Thyroid gland (tissue), 4 donors: ENCODE measurements around the gene KLHL11. TPM values are rescaled to one million over a fixed set of nuclear protein-coding genes. Genes with fewer than 3 reads are reported as not detected.
"Not testable (repeated sequence)": the region's sequence is repeated elsewhere in the genome, so short reads cannot be mapped to it uniquely, and the experiment has no call there.

Experiments used
- DNase-seq, 2 donors: peaks; one replicate each; pipeline ENCODE4 v3.0.0-alpha.2; 2019
- H3K27ac ChIP-seq, 3 donors: fragments of 200-600 bp; sonication (generic); 1 replicate in 2 of 3; 2 replicates in 1 of 3; pipeline ENCODE4 v1.5.1; 2016 to 2019; ENCODE audit warnings: mild to moderate bottlenecking in 1 of 3, moderate library complexity in 1 of 3
- H3K27me3 ChIP-seq: fragments of 200-600 bp; sonication (generic); one replicate; pipeline ENCODE4 v1.5.1; 2019
- H3K36me3 ChIP-seq, 2 donors: fragments of 200-600 bp; sonication (generic); one replicate each; pipeline ENCODE4 v1.5.1; 2016 to 2019
- H3K4me1 ChIP-seq, 2 donors: fragments of 200-600 bp; sonication (generic); one replicate each; pipeline ENCODE4 v1.5.1; 2017 to 2019
- H3K4me3 ChIP-seq, 3 donors: fragments of 200-600 bp; sonication (generic); replicated peaks in 1 of 3; 1 replicate in 2 of 3; 2 replicates in 1 of 3; pipeline ENCODE4 v1.5.1; 2016; ENCODE audit warnings: mild to moderate bottlenecking in 1 of 3
- H3K9me3 ChIP-seq: fragments of 200-600 bp; sonication (generic); one replicate; pipeline ENCODE4 v1.5.1; 2017
- POLR2A ChIP-seq, 2 donors: fragments of 450-650 bp; IDR thresholded peaks; one replicate each; pipeline ENCODE4 v1.6.1; 2017; ENCODE audit warnings: antibody characterized with exemption in 2 of 2, mild to moderate bottlenecking in 2 of 2, moderate library complexity in 1 of 2
- WGBS, 2 donors: methylation state at CpG; one replicate each; pipeline ENCODE4 v1.1.5; 2017; 5-methylcytosine and 5-hydroxymethylcytosine counted together
- intact Hi-C: fragments of 100-400 bp; cut with DNase I; formaldehyde crosslinking; loops from one replicate; pipeline ENCODE4 v1.15.1; 2023
- total RNA-seq, 4 donors: library from RNA; depleted of rRNA; stranded (reverse); fragments of >200 nt; gene quantifications; one replicate each; pipeline ENCODE4 v1.2.3, GENCODE V29; 2016
- TF ChIP-seq, protein P1 (sequence below), 6 experiments: fragments of 200-600 bp in 3 of 6; fragments of 450-650 bp in 3 of 6; sonication (generic) in 3 of 6; IDR thresholded peaks; one replicate each; pipeline ENCODE4 v1.5.1; 2016 to 2019; ENCODE audit warnings: antibody characterized with exemption in 6 of 6, mild to moderate bottlenecking in 2 of 6, inconsistent platforms in 1 of 6, moderate library complexity in 1 of 6

KLHL11 gene
- total RNA-seq, 4 donors from 2014 or later, result 46.0 to 60.7 (median 46.9) TPM

DNA sequence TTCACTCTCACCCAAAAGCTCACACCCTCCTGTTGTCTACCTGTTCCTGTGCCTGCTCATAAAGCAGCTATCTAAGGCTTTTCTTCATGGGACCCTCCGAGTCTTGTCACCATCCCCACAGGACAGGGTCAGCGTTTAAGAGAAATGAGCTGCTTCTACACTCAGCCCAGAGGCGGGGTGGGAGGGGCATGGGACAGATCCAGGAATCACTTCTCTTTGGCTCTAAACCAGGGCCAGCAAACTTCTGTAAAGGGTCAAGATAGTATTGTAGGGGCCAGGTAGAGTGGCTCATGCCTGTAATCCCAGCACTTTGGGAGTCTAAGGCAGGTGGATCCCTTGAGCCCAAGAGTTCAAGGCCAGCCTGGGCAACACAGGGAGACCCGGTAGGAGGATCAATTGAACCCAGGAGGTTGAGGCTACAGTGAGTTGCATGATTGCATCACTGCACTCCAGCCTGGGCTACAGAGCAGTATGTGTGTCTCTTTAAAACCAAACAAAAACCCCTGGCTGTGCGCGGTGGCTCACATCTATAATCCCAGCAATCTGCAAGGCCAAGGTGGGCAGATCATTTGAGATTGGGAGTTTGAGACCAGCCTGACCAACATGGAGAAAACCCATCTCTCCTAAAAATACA is 23.2 kb upstream of the KLHL11 start:
- H3K27ac ChIP-seq, result no peak overlapping the region
- no peaks in the 10 kb centered on the region for H3K27me3 ChIP-seq
- no peaks in the 10 kb centered on the region for H3K9me3 ChIP-seq
- intact Hi-C loops, result loop anchor here (10.0 kb wide), 1 partner anchor 154 kb away; the partner anchor contains the start of gene HAP1
- TF ChIP-seq, protein P1, sequence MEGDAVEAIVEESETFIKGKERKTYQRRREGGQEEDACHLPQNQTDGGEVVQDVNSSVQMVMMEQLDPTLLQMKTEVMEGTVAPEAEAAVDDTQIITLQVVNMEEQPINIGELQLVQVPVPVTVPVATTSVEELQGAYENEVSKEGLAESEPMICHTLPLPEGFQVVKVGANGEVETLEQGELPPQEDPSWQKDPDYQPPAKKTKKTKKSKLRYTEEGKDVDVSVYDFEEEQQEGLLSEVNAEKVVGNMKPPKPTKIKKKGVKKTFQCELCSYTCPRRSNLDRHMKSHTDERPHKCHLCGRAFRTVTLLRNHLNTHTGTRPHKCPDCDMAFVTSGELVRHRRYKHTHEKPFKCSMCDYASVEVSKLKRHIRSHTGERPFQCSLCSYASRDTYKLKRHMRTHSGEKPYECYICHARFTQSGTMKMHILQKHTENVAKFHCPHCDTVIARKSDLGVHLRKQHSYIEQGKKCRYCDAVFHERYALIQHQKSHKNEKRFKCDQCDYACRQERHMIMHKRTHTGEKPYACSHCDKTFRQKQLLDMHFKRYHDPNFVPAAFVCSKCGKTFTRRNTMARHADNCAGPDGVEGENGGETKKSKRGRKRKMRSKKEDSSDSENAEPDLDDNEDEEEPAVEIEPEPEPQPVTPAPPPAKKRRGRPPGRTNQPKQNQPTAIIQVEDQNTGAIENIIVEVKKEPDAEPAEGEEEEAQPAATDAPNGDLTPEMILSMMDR (IDR thresholded peaks at IDR 0.05), result no peak
- TF ChIP-seq POLR2A (IDR thresholded peaks at IDR 0.05), result no peak
- H3K36me3 ChIP-seq, result peaks cover 66 to 85% of the 10 kb centered on the region in 2 donors
- 88 to 93% methylated on average over 5 to 6 of the region's 6 CpGs for WGBS, 2 donors
- DNase-seq, result no peak
- H3K4me1 ChIP-seq, result no peaks in the 10 kb centered on the region
- no peak overlapping the region for H3K4me3 ChIP-seq

DNA sequence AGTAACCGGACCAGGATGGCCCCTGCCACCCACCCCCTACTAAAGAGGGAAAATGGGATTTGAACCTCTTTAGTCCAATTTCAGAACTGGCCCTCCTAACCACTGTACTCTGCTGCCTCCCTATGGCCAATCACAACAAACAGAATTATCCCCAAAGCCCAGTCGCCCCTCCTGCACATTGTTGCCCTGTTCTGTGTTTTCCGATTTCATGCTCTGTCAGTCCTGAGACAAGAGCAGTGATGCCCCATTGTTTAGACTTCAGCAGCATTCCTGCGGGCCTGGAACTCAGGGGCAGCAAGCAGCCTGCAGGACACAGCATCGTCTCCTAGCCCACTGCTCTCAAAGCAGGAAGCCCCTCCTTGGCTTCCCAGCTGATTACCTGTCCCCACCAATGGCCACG is 20.5 kb upstream of the KLHL11 start:
- TF ChIP-seq, protein P1 (IDR thresholded peaks at IDR 0.05), result peak in 4 of 6 experiments; percentile 29 to 56 (median 42)
- no peak for TF ChIP-seq POLR2A (IDR thresholded peaks at IDR 0.05)
- peaks cover 8% of the 10 kb centered on the region in 2 donors for H3K4me1 ChIP-seq
- no peaks in the 10 kb centered on the region for H3K9me3 ChIP-seq
- no peak overlapping the region for H3K27ac ChIP-seq
- WGBS, 2 donors, result 74 to 77% methylated on average over 5 to 6 of the region's 6 CpGs
- H3K4me3 ChIP-seq, result no peak overlapping the region
- DNase-seq, result no peak
- peaks cover 45 to 69% of the 10 kb centered on the region in 2 donors for H3K36me3 ChIP-seq
- H3K27me3 ChIP-seq, result no peaks in the 10 kb centered on the region
- intact Hi-C loops, result loop anchor here (10.0 kb wide), 1 partner anchor 151 kb away; the partner anchor contains the start of gene HAP1

DNA sequence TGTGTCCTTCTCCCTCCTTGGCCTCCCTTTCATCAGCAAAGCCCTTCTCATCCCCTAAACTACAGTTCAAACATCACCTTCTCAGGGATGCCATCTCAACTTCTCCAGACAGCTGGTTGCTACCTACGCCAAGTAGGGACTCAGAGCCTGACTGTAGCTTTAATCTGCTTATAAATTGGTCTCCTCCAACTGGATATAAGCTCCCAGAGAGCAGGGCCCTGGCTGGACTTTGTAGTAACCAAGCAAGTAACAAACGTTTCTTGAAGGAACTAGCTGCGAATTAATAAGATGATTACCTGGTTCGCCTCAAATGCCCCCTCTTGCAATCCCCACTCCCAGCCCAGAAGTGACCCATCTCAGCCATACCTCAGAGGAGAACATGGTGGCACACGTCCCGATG is 17.5 kb upstream of the KLHL11 start:
- 89 to 93% methylated on average over 6 of the region's 6 CpGs for whole genome bisulfite sequencing, 2 donors
- H3K36me3 ChIP-seq, result peaks cover 52 to 68% of the 10 kb centered on the region in 2 donors

DNA sequence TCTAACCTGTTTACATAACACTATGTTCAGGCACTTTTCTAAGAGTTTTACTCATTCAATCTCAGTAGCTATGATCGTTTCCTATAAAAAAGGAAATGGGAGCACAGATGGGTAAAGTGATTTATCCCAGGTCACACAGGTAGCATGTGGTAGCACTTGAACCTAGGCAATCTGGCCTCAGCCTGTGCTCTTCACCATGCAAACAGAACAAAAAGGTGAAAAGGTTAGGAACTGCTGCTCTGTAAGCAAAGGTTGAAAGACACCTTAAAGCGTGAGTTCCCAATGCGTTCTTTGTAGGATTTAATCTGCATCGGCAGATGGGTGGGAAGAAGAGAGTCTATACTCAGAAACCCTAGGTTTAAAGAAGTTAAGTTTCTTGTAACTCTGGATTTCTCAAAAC is 14.9 kb upstream of the KLHL11 start:
- TF ChIP-seq, protein P1 (IDR thresholded peaks at IDR 0.05), result no peak
- no peak for TF ChIP-seq POLR2A (IDR thresholded peaks at IDR 0.05)
- intact Hi-C loops, result loop anchor here (10.0 kb wide), 1 partner anchor 145 kb away; the partner anchor contains the start of gene HAP1
- H3K36me3 ChIP-seq, result peaks cover 36 to 51% of the 10 kb centered on the region in 2 donors

More for the DNA sequence above, 17.5 kb upstream of the KLHL11 start:
- TF ChIP-seq POLR2A (IDR thresholded peaks at IDR 0.05), result no peak
- TF ChIP-seq, protein P1 (IDR thresholded peaks at IDR 0.05), result no peak
- intact Hi-C loops, result loop anchor here (10.0 kb wide), 1 partner anchor 148 kb away; the partner anchor contains the start of gene HAP1
- no peaks in the 10 kb centered on the region for H3K27me3 ChIP-seq
- peaks cover 9% of the 10 kb centered on the region in 2 donors for H3K4me1 ChIP-seq
- DNase-seq, result no peak
- H3K4me3 ChIP-seq, result no peak overlapping the region
- no peaks in the 10 kb centered on the region for H3K9me3 ChIP-seq
- no peak overlapping the region for H3K27ac ChIP-seq

DNA sequence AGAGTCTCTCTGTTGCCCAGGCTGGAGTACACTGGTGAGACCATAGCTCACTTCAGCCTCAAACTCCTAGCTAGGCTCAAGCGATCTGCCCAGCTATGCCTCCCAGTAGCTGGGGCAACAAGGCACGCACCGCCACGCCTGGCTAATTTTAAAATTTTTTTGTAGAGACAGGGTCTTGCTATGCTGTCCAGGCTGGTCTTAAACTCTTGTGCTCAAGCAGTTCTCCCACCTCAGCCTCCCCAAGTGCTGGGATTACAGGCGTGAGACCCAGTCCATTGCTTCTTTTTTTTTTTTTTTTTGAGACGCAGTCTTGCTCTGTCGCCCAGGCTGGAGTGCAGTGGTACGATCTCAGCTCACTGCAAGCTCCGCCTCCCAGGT is 9.1 kb upstream of the KLHL11 start:
- H3K4me3 ChIP-seq, intact Hi-C loops, H3K4me1 ChIP-seq, H3K27ac ChIP-seq, DNase-seq, H3K27me3 ChIP-seq, H3K9me3 ChIP-seq: not testable (repeated sequence)
- peaks cover 28 to 35% of the 10 kb centered on the region in 2 donors for H3K36me3 ChIP-seq
- WGBS, 2 donors, result 97 to 98% methylated on average over 9 of the region's 9 CpGs

More for the DNA sequence above, 14.9 kb upstream of the KLHL11 start:
- H3K27me3 ChIP-seq, result no peaks in the 10 kb centered on the region
- H3K4me1 ChIP-seq, result peaks cover 9% of the 10 kb centered on the region in 2 donors
- no peak for DNase-seq
- H3K9me3 ChIP-seq, result no peaks in the 10 kb centered on the region
- no peak overlapping the region for H3K27ac ChIP-seq
- 92 to 95% methylated on average over 4 of the region's 4 CpGs for WGBS, 2 donors
- H3K4me3 ChIP-seq, result no peak overlapping the region
